Neural progenitor cell (in vitro differentiated cells): Measurements from ENCODE around the gene RARG. TPM values are rescaled to one million over a fixed set of nuclear protein-coding genes. Genes with fewer than 3 reads are reported as not detected.

Experiments
- DNase-seq: peaks from one replicate; pipeline ENCODE4 v3.0.0-alpha.2; 2016; ENCODE audit warnings: low spot score
- H2AFZ ChIP-seq: fragments of 200-600 bp; sonication (generic); replicated peaks from 2 replicates; pipeline ENCODE4 v1.6.1; 2016; ENCODE audit warnings: antibody characterized with exemption
- H3F3A ChIP-seq: fragments of 200-600 bp; sonication (generic); 2 replicates; pipeline ENCODE4 v1.6.1; 2016; ENCODE audit warnings: antibody characterized with exemption, low read depth
- H3K27ac ChIP-seq: fragments of 200-600 bp; sonication (generic); 2 replicates; pipeline ENCODE4 v1.5.1; 2016; ENCODE audit warnings: mild to moderate bottlenecking
- H3K27me3 ChIP-seq: fragments of 200-600 bp; sonication (generic); 2 replicates; pipeline ENCODE4 v1.6.1; 2016; ENCODE audit warnings: mild to moderate bottlenecking, moderate library complexity
- H3K36me3 ChIP-seq: fragments of 200-600 bp; sonication (generic); 2 replicates; pipeline ENCODE4 v1.5.1; 2016
- H3K4me1 ChIP-seq: fragments of 200-600 bp; sonication (generic); 2 replicates; pipeline ENCODE4 v1.6.1; 2016; ENCODE audit warnings: mixed run types
- H3K4me2 ChIP-seq: fragments of 200-600 bp; sonication (generic); 2 replicates; pipeline ENCODE4 v1.6.1; 2016
- H3K4me3 ChIP-seq: fragments of 200-600 bp; sonication (generic); 2 replicates; pipeline ENCODE4 v1.5.1; 2016
- H3K79me2 ChIP-seq: fragments of 200-600 bp; sonication (generic); 2 replicates; pipeline ENCODE4 v1.6.1; 2016; ENCODE audit warnings: low read depth
- H3K9ac ChIP-seq: fragments of 200-600 bp; sonication (generic); 2 replicates; pipeline ENCODE4 v1.6.1; 2016
- H3K9me3 ChIP-seq: fragments of 200-600 bp; sonication (generic); 2 replicates; pipeline ENCODE4 v1.5.1; 2016; ENCODE audit warnings: low read depth
- H4K20me1 ChIP-seq: fragments of 200-600 bp; sonication (generic); 2 replicates; pipeline ENCODE4 v1.6.1; 2016; ENCODE audit warnings: low read depth
- H3K27ac Mint-ChIP-seq: 3 replicates; pipeline ENCODE4 v1.8.0; 2021; ENCODE audit warnings: mixed read lengths
- H3K27me3 Mint-ChIP-seq: 2 replicates; pipeline ENCODE4 v1.8.0; 2022; ENCODE audit warnings: low read depth, mild to moderate bottlenecking, inconsistent platforms, moderate library complexity, mixed read lengths; ENCODE audit not compliant: insufficient read depth
- H3K36me3 Mint-ChIP-seq: 3 replicates; pipeline ENCODE4 v1.8.0; 2021; ENCODE audit warnings: mixed read lengths
- H3K4me1 Mint-ChIP-seq: 3 replicates; pipeline ENCODE4 v1.8.0; 2021; ENCODE audit warnings: mixed read lengths
- H3K4me3 Mint-ChIP-seq: 3 replicates; pipeline ENCODE4 v1.8.0; 2021; ENCODE audit warnings: mild to moderate bottlenecking, moderate library complexity, mixed read lengths
- H3K9me3 Mint-ChIP-seq: 3 replicates; pipeline ENCODE4 v1.8.0; 2020; ENCODE audit warnings: mixed read lengths
- EZH2 ChIP-seq: fragments of 200-600 bp; sonication (generic); IDR thresholded peaks from 2 replicates; pipeline ENCODE4 v1.6.1; 2017; ENCODE audit warnings: antibody characterized with exemption, mild to moderate bottlenecking, moderate library complexity
- EZH2phosphoT487 ChIP-seq: fragments of 200-600 bp; sonication (generic); IDR thresholded peaks from 2 replicates; pipeline ENCODE4 v1.6.1; 2017; ENCODE audit warnings: antibody characterized with exemption
- total RNA-seq: library from RNA; depleted of rRNA; stranded (reverse); fragments of >200 nt; gene quantifications from 2 replicates; pipeline ENCODE4 v1.2.3, GENCODE V29; 2015; ENCODE audit warnings: low replicate concordance
- TF ChIP-seq, protein P1 (sequence below): fragments of 200-600 bp; sonication (generic); IDR thresholded peaks from 2 replicates; pipeline ENCODE4 v1.5.1; 2017; ENCODE audit warnings: antibody characterized with exemption, mild to moderate bottlenecking

RARG gene
- total RNA-seq, 1 donor from 2014 or later, result 17.0 TPM

DNA sequence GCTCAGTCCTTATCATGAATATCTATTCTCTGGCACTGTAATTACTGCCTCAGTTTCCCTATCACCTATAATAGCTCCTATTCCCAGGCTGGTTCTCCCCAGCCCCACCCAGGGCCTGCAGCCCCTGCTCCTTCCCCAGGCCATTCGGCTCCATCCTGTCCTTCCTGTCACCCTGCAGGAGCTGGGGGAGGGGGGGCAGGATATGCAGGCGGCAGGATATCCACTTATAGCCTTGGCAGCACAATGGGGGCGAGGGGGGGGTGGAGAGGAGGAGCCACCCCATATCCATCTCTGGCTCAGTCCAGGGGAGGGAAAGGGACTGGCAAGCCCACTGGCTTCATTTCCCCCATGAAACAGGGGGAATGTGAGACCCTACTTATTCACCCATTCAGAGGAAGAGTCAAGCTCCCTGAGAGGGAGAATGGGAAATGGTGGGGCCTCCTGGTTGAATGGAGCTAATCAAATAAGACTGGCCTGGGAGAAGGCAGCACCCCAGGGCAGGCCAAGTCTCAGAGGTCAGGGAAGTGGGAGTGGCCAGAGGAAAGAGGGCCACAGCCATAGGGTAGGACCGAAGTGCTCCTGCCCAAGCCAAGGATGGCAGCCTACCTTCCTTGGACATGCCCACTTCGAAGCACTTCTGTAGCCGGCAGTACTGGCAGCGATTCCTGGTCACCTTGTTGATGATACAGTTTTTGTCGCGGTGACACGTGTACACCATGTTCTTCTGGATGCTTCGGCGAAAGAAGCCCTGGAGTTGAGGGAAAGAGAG is 17.1 kb downstream of the RARG start:
- Histone ChIP-seq H3K27ac (no peak overlapping the region), H3K9me3 (no peaks in the 10 kb centered on the region), H3F3A (peaks cover 41% of the 10 kb centered on the region), H3K36me3 (no peaks in the 10 kb centered on the region), H3K9ac (no peak overlapping the region), H3K4me2 (no peak overlapping the region), H4K20me1 (peaks cover 4% of the 10 kb centered on the region), H3K4me3 (no peak overlapping the region), H3K79me2 (peaks cover 39% of the 10 kb centered on the region), H3K27me3 (peaks cover 14% of the 10 kb centered on the region), H3K4me1 (peaks cover 35% of the 10 kb centered on the region), H2AFZ (no peak overlapping the region)
- no peak overlapping the region for H3K4me3 Mint-ChIP-seq
- H3K4me1 Mint-ChIP-seq, result peaks cover 47% of the 10 kb centered on the region
- TF ChIP-seq, protein P1, sequence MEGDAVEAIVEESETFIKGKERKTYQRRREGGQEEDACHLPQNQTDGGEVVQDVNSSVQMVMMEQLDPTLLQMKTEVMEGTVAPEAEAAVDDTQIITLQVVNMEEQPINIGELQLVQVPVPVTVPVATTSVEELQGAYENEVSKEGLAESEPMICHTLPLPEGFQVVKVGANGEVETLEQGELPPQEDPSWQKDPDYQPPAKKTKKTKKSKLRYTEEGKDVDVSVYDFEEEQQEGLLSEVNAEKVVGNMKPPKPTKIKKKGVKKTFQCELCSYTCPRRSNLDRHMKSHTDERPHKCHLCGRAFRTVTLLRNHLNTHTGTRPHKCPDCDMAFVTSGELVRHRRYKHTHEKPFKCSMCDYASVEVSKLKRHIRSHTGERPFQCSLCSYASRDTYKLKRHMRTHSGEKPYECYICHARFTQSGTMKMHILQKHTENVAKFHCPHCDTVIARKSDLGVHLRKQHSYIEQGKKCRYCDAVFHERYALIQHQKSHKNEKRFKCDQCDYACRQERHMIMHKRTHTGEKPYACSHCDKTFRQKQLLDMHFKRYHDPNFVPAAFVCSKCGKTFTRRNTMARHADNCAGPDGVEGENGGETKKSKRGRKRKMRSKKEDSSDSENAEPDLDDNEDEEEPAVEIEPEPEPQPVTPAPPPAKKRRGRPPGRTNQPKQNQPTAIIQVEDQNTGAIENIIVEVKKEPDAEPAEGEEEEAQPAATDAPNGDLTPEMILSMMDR, result no peak
- no peak for TF ChIP-seq EZH2phosphoT487
- no peak for TF ChIP-seq EZH2
- H3K27ac Mint-ChIP-seq, result no peak overlapping the region
- no peak for DNase-seq
- H3K36me3 Mint-ChIP-seq, result no peaks in the 10 kb centered on the region
- peaks cover 32% of the 10 kb centered on the region for H3K27me3 Mint-ChIP-seq
- no peaks in the 10 kb centered on the region for H3K9me3 Mint-ChIP-seq

DNA sequence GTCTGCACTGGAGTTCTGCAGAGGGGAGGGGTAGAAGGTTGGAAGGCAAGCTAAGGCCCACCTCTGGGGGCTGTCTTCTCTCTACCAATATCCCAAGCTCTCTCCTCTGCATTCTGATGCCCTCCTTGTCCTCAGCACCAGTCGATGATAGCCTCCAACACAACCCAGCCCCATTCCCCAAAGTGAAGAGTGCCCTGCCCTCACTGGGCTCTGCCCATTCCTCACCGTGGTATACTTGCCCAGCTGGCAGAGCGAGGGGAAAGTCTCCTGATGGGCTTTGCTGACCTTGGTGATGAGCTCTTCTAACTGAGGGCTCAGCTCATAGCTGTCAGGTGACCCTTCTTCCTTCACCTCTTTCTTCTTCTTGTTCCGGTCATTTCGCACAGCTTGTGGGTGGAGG is 17.8 kb downstream of the RARG start:
- Histone ChIP-seq H2AFZ (no peak overlapping the region), H3K9ac (no peak overlapping the region), H3K27me3 (peaks cover 8% of the 10 kb centered on the region), H3K79me2 (peaks cover 32% of the 10 kb centered on the region), H3F3A (peaks cover 35% of the 10 kb centered on the region), H3K4me3 (no peak overlapping the region), H3K4me1 (peaks cover 32% of the 10 kb centered on the region), H3K36me3 (no peaks in the 10 kb centered on the region), H3K9me3 (no peaks in the 10 kb centered on the region), H3K27ac (no peak overlapping the region), H3K4me2 (no peak overlapping the region), H4K20me1 (peaks cover 4% of the 10 kb centered on the region)
- Mint-ChIP-seq H3K27me3 (peaks cover 27% of the 10 kb centered on the region), H3K4me1 (peaks cover 43% of the 10 kb centered on the region), H3K4me3 (no peak overlapping the region), H3K9me3 (no peaks in the 10 kb centered on the region), H3K36me3 (no peaks in the 10 kb centered on the region), H3K27ac (peak overlapping the region; percentile 63)
- no peak for DNase-seq
- TF ChIP-seq, protein P1, result no peak
- TF ChIP-seq EZH2phosphoT487 (no peak), EZH2 (no peak)

GRCh38 chr12:53213348-53213747 is 18.7 kb downstream of the RARG start:
- Histone ChIP-seq H3K4me2 (no peak overlapping the region), H3K27ac (no peak overlapping the region), H3K9me3 (no peaks in the 10 kb centered on the region), H3K79me2 (peaks cover 23% of the 10 kb centered on the region), H3K9ac (no peak overlapping the region), H4K20me1 (peaks cover 4% of the 10 kb centered on the region), H3K27me3 (no peaks in the 10 kb centered on the region), H2AFZ (no peak overlapping the region), H3F3A (peaks cover 32% of the 10 kb centered on the region), H3K4me1 (peaks cover 23% of the 10 kb centered on the region), H3K4me3 (no peak overlapping the region), H3K36me3 (no peaks in the 10 kb centered on the region)
- H3K27ac Mint-ChIP-seq, result no peak overlapping the region
- H3K36me3 Mint-ChIP-seq, result no peaks in the 10 kb centered on the region
- H3K27me3 Mint-ChIP-seq, result peaks cover 22% of the 10 kb centered on the region
- peak; percentile 91 for DNase-seq
- peak overlapping the region; percentile 21 for H3K4me3 Mint-ChIP-seq
- TF ChIP-seq EZH2, result no peak
- TF ChIP-seq, protein P1, result peak; percentile 98
- no peak for TF ChIP-seq EZH2phosphoT487
- H3K4me1 Mint-ChIP-seq, result peaks cover 42% of the 10 kb centered on the region
- no peaks in the 10 kb centered on the region for H3K9me3 Mint-ChIP-seq
